GM12892 (cell line): Measurements from ENCODE around the gene GALNTL6.

Experiments
- POLR2A ChIP-seq: IDR thresholded peaks from 2 replicates; pipeline ENCODE4 v1.6.1; 2011; ENCODE audit warnings: low read depth, low read length, control low read depth
- POLR2AphosphoS5 ChIP-seq: IDR thresholded peaks from 2 replicates; pipeline ENCODE4 v1.6.1; 2011; ENCODE audit warnings: low read depth, low read length, control low read depth
- TAF1 ChIP-seq: IDR thresholded peaks from 2 replicates; pipeline ENCODE4 v1.6.1; 2011; ENCODE audit warnings: low read depth, mild to moderate bottlenecking, control low read depth, low read length, borderline replicate concordance

DNA sequence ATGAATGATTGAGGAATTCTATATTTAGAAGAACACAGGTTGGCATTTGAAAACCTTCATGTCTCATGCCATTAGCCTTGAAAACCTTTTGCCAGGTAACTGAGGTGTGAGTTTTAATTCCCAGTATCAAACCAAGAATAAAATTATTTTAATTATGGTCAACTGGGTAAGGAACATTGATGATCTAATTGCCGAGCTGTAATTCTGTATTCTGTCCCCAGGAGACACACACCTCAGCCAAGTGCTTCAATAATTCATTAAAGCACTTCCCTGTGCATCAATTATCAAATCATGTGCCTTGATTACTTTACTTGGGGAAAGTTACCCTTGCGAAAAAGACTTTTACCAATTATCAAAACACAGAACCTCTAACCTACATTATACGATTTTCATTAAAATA, 1023.5 kb downstream of the GALNTL6 start:
- TF ChIP-seq POLR2A, result no peak
- TF ChIP-seq POLR2AphosphoS5, result no peak
- TF ChIP-seq TAF1, result no peak
